ENCODE measurements around the gene NPFFR2.

DNA sequence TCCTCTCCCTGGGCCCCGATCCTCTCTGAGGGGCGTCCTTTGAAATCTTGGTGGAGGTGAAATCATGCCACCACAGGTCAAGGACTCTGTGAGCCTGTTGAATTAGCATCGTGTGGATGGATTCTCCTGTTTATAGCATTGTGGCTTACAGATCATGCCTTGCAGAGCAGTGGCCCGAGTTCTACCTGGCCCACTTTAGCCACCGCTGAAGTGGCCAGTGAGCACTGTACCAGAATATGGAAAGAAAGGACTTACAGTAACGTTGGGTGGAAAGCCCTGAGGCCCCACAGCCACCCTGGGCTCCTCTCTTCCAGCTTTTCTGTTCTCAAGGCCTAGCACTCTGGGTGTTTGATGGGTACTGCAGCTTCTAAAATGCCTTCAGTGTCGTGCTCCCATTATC lies 35.3 kb downstream of the NPFFR2 start:
- TF ChIP-seq EZH2 (IDR thresholded peaks at IDR 0.05; ENCODE audit: insufficient read depth, poor library complexity, severe bottlenecking) = no peak
- TF ChIP-seq EZH2phosphoT487 (IDR thresholded peaks at IDR 0.05; ENCODE audit: insufficient read depth, low read depth) = no peak
